K562 (cell line): ENCODE data around the gene MCAM. TPM values are rescaled to one million over a fixed set of nuclear protein-coding genes. Genes with fewer than 3 reads are reported as not detected.

Source experiments
- CTBP1 ChIP-seq: fragments of 450-650 bp; IDR thresholded peaks from 2 replicates; pipeline ENCODE4 v1.6.1; 2016; ENCODE audit warnings: borderline replicate concordance
- EP300 ChIP-seq: IDR thresholded peaks from 2 replicates; pipeline ENCODE4 v1.6.1; 2012; ENCODE audit warnings: low read length, improper control_type of control experiment
- HNRNPLL ChIP-seq: fragments of 200-400 bp; formaldehyde crosslinking; IDR thresholded peaks from 2 replicates; pipeline ENCODE4 v1.6.1; 2017; ENCODE audit warnings: low read length, low read depth, mild to moderate bottlenecking; ENCODE audit not compliant: poor library complexity, severe bottlenecking
- KLF1 ChIP-seq: fragments of 450-650 bp; IDR thresholded peaks from 2 replicates; pipeline ENCODE4 v1.6.1; 2016; ENCODE audit warnings: missing genetic modification characterization, missing compliant biosample characterization
- L3MBTL2 ChIP-seq: fragments of 450-650 bp; IDR thresholded peaks from 2 replicates; pipeline ENCODE4 v1.6.1; 2016; ENCODE audit warnings: mild to moderate bottlenecking, moderate library complexity
- PTTG1 ChIP-seq: fragments of 450-650 bp; IDR thresholded peaks from 2 replicates; pipeline ENCODE4 v1.6.1; 2016; ENCODE audit warnings: low read depth, mild to moderate bottlenecking, missing genetic modification characterization, missing compliant biosample characterization
- RBFOX2 ChIP-seq: fragments of 200-400 bp; formaldehyde crosslinking; IDR thresholded peaks from 2 replicates; pipeline ENCODE4 v1.6.1; 2017; ENCODE audit warnings: low read depth, mild to moderate bottlenecking, low read length, moderate library complexity
- REST ChIP-seq, 2 experiments: fragments of 450-650 bp; formaldehyde crosslinking in 1 of 2; IDR thresholded peaks; 2 replicates each; pipeline versions ENCODE4 v1.4.0 to v1.6.1; 2014 to 2020; ENCODE audit warnings: mild to moderate bottlenecking in 2 of 2, borderline replicate concordance in 1 of 2, low read depth in 1 of 2
- TAF1 ChIP-seq: IDR thresholded peaks from 2 replicates; pipeline ENCODE4 v1.6.1; 2011; ENCODE audit warnings: mild to moderate bottlenecking, low read length, moderate library complexity; ENCODE audit not compliant: insufficient read depth, control insufficient read depth, severe bottlenecking; ENCODE audit errors: extremely low read depth
- TAF9B ChIP-seq: fragments of 450-650 bp; IDR thresholded peaks from 2 replicates; pipeline ENCODE4 v1.6.1; 2018; ENCODE audit warnings: mild to moderate bottlenecking; ENCODE audit not compliant: partially characterized antibody
- ZBTB8A ChIP-seq: fragments of 450-650 bp; IDR thresholded peaks from 2 replicates; pipeline ENCODE4 v1.6.1; 2018; ENCODE audit warnings: mild to moderate bottlenecking, moderate library complexity; ENCODE audit not compliant: partially characterized antibody
- ZNF639 ChIP-seq, 2 experiments: fragments of 200-800 bp in 1 of 2; sonication (Bioruptor generic) in 1 of 2; sonication (generic) in 1 of 2; formaldehyde crosslinking in 1 of 2; IDR thresholded peaks in 1 of 2; conservative IDR thresholded peaks in 1 of 2; 2 replicates each; pipeline versions ENCODE4 v1.5.0 to v1.6.1; 2016 to 2020; ENCODE audit warnings: missing compliant biosample characterization in 1 of 2, missing genetic modification characterization in 1 of 2, missing genetic modification reagents in 1 of 2
- polyA plus RNA-seq, 8 experiments: library from polyadenylated mRNA; depleted of rRNA in 4 of 8; stranded (reverse) in 5 of 8; unstranded in 3 of 8; fragments of >200 nt; fragmentation: Nextera tagmentation in 2 of 8; fragmentation: Illumina TruSeq in 1 of 8; extraction: Ambion mirVana in 2 of 8; extraction: Trizol in 1 of 8; gene quantifications; 2 replicates each; pipeline versions ENCODE4 v1.2.1 to v1.2.3, GENCODE V29; 2011 to 2014; ENCODE audit warnings: inconsistent platforms in 1 of 8, missing spikeins in 1 of 8
- total RNA-seq, 7 experiments: library from RNA; depleted of rRNA in 6 of 7; stranded (reverse); fragments of >200 nt in 6 of 7; fragmentation: Illumina TruSeq in 2 of 7; extraction: Trizol in 2 of 7; gene quantifications; 2 replicates each; pipeline versions ENCODE4 v1.2.1 to v1.2.3, GENCODE V29; 2011 to 2021; ENCODE audit warnings: low replicate concordance in 1 of 7
- TF ChIP-seq, protein P1 (sequence below): fragments of 250-450 bp; sonication (Bioruptor Pico); IDR thresholded peaks from 2 replicates; pipeline ENCODE4 v1.5.0; 2020; ENCODE audit warnings: mild to moderate bottlenecking, borderline replicate concordance

The MCAM gene
- total and polyA plus RNA-seq, 9 of the 15 experiments (the other 6 are each of a cell fraction or from before 2014, with no cell fraction given), result 14.7 to 118 (median 53.6) TPM

DNA sequence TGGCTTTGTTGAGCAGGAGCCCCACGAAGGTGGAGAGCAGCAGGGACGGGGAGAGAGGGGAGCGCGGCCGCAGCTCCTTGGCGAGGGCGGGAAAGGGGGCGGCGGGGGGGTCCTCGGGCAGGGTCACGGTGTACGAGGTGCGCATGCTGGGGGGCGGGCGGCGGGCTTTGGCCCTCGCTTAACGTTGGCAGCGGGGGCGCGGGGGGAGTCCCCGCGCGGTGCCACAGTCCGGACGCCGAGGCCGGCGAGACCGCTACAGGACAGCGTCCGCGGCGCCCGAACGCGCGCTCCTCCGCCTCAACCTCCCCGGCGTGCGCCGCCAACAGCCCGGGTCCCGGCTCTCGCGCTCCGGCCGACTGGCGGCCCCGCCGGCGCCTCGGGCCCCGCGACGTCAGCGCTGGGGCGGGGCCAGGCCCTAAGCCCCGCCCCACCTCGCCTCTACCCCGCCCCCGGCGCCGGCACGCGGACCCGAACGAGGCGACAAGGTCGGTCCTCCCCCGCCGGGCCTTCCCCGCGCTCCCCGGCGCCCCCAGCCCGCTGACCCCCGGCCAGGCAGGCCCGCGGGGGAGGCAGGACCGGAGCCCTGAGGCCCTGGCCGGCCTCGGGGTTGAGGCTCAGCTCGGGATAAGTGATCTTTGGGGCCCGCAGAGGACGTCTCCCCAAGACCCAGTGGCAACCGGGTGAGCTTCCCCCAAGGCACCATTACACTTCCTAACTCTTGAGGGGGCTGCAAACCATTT lies 47.1 kb upstream of the MCAM start (continued):
- TF ChIP-seq REST (IDR thresholded peaks at IDR 0.05; ENCODE audit: borderline replicate concordance) (no peak), REST (CRISPR knock-in tag; IDR thresholded peaks at IDR 0.05; ENCODE audit: low read depth) (no peak), PTTG1 (tag) (no peak), TAF9B (no peak), CTBP1 (peak; percentile 16; the same call in 1 of the 2 replicates), KLF1 (no peak), RBFOX2 (0 out of 2 replicates have a peak, but pooled peaks have one; percentile 36), HNRNPLL (no peak), ZBTB8A (no peak), EP300 (no peak), TAF1 (peak; percentile 57), L3MBTL2 (peak; percentile 91), ZNF639 (CRISPR knock-in tag; conservative IDR thresholded peaks at IDR 0.05 in 1 of 2, IDR thresholded peaks at IDR 0.05 in 1 of 2) (no peak; a peak in 1 of 4 replicates)
- TF ChIP-seq, protein P1, sequence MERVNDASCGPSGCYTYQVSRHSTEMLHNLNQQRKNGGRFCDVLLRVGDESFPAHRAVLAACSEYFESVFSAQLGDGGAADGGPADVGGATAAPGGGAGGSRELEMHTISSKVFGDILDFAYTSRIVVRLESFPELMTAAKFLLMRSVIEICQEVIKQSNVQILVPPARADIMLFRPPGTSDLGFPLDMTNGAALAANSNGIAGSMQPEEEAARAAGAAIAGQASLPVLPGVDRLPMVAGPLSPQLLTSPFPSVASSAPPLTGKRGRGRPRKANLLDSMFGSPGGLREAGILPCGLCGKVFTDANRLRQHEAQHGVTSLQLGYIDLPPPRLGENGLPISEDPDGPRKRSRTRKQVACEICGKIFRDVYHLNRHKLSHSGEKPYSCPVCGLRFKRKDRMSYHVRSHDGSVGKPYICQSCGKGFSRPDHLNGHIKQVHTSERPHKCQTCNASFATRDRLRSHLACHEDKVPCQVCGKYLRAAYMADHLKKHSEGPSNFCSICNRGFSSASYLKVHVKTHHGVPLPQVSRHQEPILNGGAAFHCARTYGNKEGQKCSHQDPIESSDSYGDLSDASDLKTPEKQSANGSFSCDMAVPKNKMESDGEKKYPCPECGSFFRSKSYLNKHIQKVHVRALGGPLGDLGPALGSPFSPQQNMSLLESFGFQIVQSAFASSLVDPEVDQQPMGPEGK (CRISPR knock-in tag), result no peak
- TF ChIP-seq, all 486 proteins: peak for 36
